ENCODE measurements around the gene SNX10. TPM values are rescaled to one million over a fixed set of nuclear protein-coding genes. Genes with fewer than 3 reads are reported as not detected.

SNX10 gene
- polyA plus RNA-seq, 1 experiment: not detected

- no peak for TF ChIP-seq CTCF (IDR thresholded peaks at IDR 0.05; ENCODE audit: low read depth, low read length)
- CTCF ChIA-PET: no interaction called here
- Histone ChIP-seq H3K27ac (ENCODE audit: low read depth, low read length) (no peak overlapping the region), H3K4me3 (ENCODE audit: low read depth, low read length) (no peak overlapping the region), H3K27me3 (ENCODE audit: control insufficient read depth, insufficient read depth, low read length) (no peaks in the 10 kb centered on the region), H3K9me3 (ENCODE audit: control insufficient read depth, insufficient read depth, low read length) (peaks cover 5% of the 10 kb centered on the region)
- POLR2A ChIA-PET: no interaction called here
- no peak for DNase-seq (ENCODE audit: low read depth, low spot score)
These were observed 26.1 kb upstream of the SNX10 start for GRCh38 chr7:26265499-26266075.

GRCh38 chr7:26267601-26268166, 24.0 kb upstream of the SNX10 start:
- DNase-seq (ENCODE audit: low read depth, low spot score): no peak
- Histone ChIP-seq H3K9me3 (ENCODE audit: control insufficient read depth, insufficient read depth, low read length) (no peaks in the 10 kb centered on the region), H3K27ac (ENCODE audit: low read depth, low read length) (no peak overlapping the region), H3K4me3 (ENCODE audit: low read depth, low read length) (no peak overlapping the region), H3K27me3 (ENCODE audit: control insufficient read depth, insufficient read depth, low read length) (no peaks in the 10 kb centered on the region)
- ChIA-PET POLR2A (no interaction called here), CTCF (no interaction called here)
- TF ChIP-seq CTCF (IDR thresholded peaks at IDR 0.05; ENCODE audit: low read depth, low read length): no peak

- ChIA-PET POLR2A (no interaction called here), CTCF (no interaction called here)
- H3K9me3 ChIP-seq (ENCODE audit: control insufficient read depth, insufficient read depth, low read length): no peaks in the 10 kb centered on the region
- H3K27ac ChIP-seq (ENCODE audit: low read depth, low read length): no peak overlapping the region
- TF ChIP-seq CTCF (IDR thresholded peaks at IDR 0.05; ENCODE audit: low read depth, low read length): no peak
- H3K4me3 ChIP-seq (ENCODE audit: low read depth, low read length): no peak overlapping the region
- no peaks in the 10 kb centered on the region for H3K27me3 ChIP-seq (ENCODE audit: control insufficient read depth, insufficient read depth, low read length)
- no peak for DNase-seq (ENCODE audit: low read depth, low spot score)
These were observed 16.4 kb upstream of the SNX10 start for GRCh38 chr7:26275213-26275612.

- no peak for DNase-seq (ENCODE audit: low read depth, low spot score)
- TF ChIP-seq CTCF (IDR thresholded peaks at IDR 0.05; ENCODE audit: low read depth, low read length): no peak
- ChIA-PET CTCF (no interaction called here), POLR2A (no interaction called here)
- Histone ChIP-seq H3K27me3 (ENCODE audit: control insufficient read depth, insufficient read depth, low read length) (no peaks in the 10 kb centered on the region), H3K4me3 (ENCODE audit: low read depth, low read length) (no peak overlapping the region), H3K27ac (ENCODE audit: low read depth, low read length) (no peak overlapping the region), H3K9me3 (ENCODE audit: control insufficient read depth, insufficient read depth, low read length) (no peaks in the 10 kb centered on the region)
These were observed 12.9 kb upstream of the SNX10 start for GRCh38 chr7:26278770-26279169.

GRCh38 chr7:26279405-26279804, 12.3 kb upstream of the SNX10 start:
- Histone ChIP-seq H3K27me3 (ENCODE audit: control insufficient read depth, insufficient read depth, low read length) (no peaks in the 10 kb centered on the region), H3K27ac (ENCODE audit: low read depth, low read length) (no peak overlapping the region), H3K9me3 (ENCODE audit: control insufficient read depth, insufficient read depth, low read length) (no peaks in the 10 kb centered on the region), H3K4me3 (ENCODE audit: low read depth, low read length) (no peak overlapping the region)
- ChIA-PET POLR2A (no interaction called here), CTCF (no interaction called here)
- TF ChIP-seq CTCF (IDR thresholded peaks at IDR 0.05; ENCODE audit: low read depth, low read length): no peak
- no peak for DNase-seq (ENCODE audit: low read depth, low spot score)
